Neural cell (in vitro differentiated cells): Measurements from ENCODE around the gene VWA8. TPM values are rescaled to one million over a fixed set of nuclear protein-coding genes. Genes with fewer than 3 reads are reported as not detected.
"Not testable (repeated sequence)": the region's sequence is repeated elsewhere in the genome, so short reads cannot be mapped to it uniquely, and the experiment has no call there.

Experiments used
- H2AFZ ChIP-seq: fragments of 200-600, 300-800 bp; sonication (generic), shearing (Covaris generic); 2 replicates; pipeline ENCODE4 v1.6.0; 2014; ENCODE audit warnings: low read depth, mild to moderate bottlenecking, antibody characterized with exemption, low read length, moderate library complexity
- H3F3A ChIP-seq: fragments of 200-600 bp; shearing (Covaris generic); 2 replicates; pipeline ENCODE4 v1.6.1; 2016; ENCODE audit warnings: mild to moderate bottlenecking, moderate library complexity, mixed read lengths, antibody characterized with exemption, low read length; ENCODE audit not compliant: insufficient read depth, poor library complexity, severe bottlenecking
- H3K27ac ChIP-seq: fragments of 200-600, 300-800 bp; sonication (generic), shearing (Covaris generic); 2 replicates; pipeline ENCODE4 v1.5.1; 2014; ENCODE audit warnings: mild to moderate bottlenecking, low read length, moderate library complexity
- H3K27me3 ChIP-seq: fragments of 300-800, 200-600 bp; sonication (generic), shearing (Covaris generic); 2 replicates; pipeline ENCODE4 v1.6.0; 2014; ENCODE audit warnings: mild to moderate bottlenecking, low read depth, low read length, moderate library complexity; ENCODE audit not compliant: insufficient read depth
- H3K36me3 ChIP-seq: fragments of 300-800, 200-600 bp; sonication (generic), shearing (Covaris generic); 2 replicates; pipeline ENCODE4 v1.5.1; 2014; ENCODE audit warnings: mild to moderate bottlenecking, antibody characterized with exemption, low read length, moderate library complexity; ENCODE audit not compliant: insufficient read depth
- H3K4me2 ChIP-seq: fragments of 300-800, 200-600 bp; sonication (generic), shearing (Covaris generic); 2 replicates; pipeline ENCODE4 v1.6.0; 2014; ENCODE audit warnings: mild to moderate bottlenecking, low read length
- H3K4me3 ChIP-seq: fragments of 300-800, 200-600 bp; sonication (generic), shearing (Covaris generic); 2 replicates; pipeline ENCODE4 v1.5.1; 2014; ENCODE audit warnings: mild to moderate bottlenecking, low read length, moderate library complexity
- H3K79me2 ChIP-seq: fragments of 200-600 bp; shearing (Covaris generic); replicated peaks from 2 replicates; pipeline ENCODE4 v1.6.0; 2014; ENCODE audit warnings: mild to moderate bottlenecking, low read length, moderate library complexity; ENCODE audit not compliant: insufficient read depth
- H3K9ac ChIP-seq: fragments of 300-800, 200-600 bp; sonication (generic), shearing (Covaris generic); 2 replicates; pipeline ENCODE4 v1.6.1; 2016; ENCODE audit warnings: mild to moderate bottlenecking, low read length, mixed read lengths
- H3K9me2 ChIP-seq: fragments of 200-600 bp; shearing (Covaris generic); 2 replicates; pipeline ENCODE4 v1.6.1; 2016; ENCODE audit warnings: mild to moderate bottlenecking, low read length, mixed read lengths; ENCODE audit not compliant: insufficient read depth
- H3K9me3 ChIP-seq: fragments of 200-600, 300-800 bp; sonication (generic), shearing (Covaris generic); 2 replicates; pipeline ENCODE4 v1.6.1; 2016; ENCODE audit warnings: mild to moderate bottlenecking, mixed run types, low read length, moderate library complexity, mixed read lengths
- H4K20me1 ChIP-seq: fragments of 200-600 bp; shearing (Covaris generic); 2 replicates; pipeline ENCODE4 v1.6.1; 2016; ENCODE audit warnings: mild to moderate bottlenecking, mixed run types; ENCODE audit not compliant: insufficient read depth
- EP300 ChIP-seq: fragments of 450-650 bp; conservative IDR thresholded peaks from 2 replicates; pipeline ENCODE4 v1.6.1; 2014; ENCODE audit warnings: antibody characterized with exemption, mild to moderate bottlenecking, moderate library complexity; ENCODE audit not compliant: poor library complexity, severe bottlenecking
- EZH2 ChIP-seq: fragments of 200-600, 300-800 bp; shearing (Covaris generic), sonication (generic); IDR thresholded peaks from 2 replicates; pipeline ENCODE4 v1.6.1; 2014; ENCODE audit warnings: antibody characterized with exemption, low read length, borderline replicate concordance, mild to moderate bottlenecking; ENCODE audit not compliant: insufficient read depth, poor library complexity, severe bottlenecking
- MXI1 ChIP-seq: fragments of 450-650 bp; conservative IDR thresholded peaks from 2 replicates; pipeline ENCODE4 v1.6.1; 2014; ENCODE audit warnings: antibody characterized with exemption, mild to moderate bottlenecking; ENCODE audit not compliant: poor library complexity, severe bottlenecking
- POLR2AphosphoS5 ChIP-seq: IDR thresholded peaks from 2 replicates; pipeline ENCODE4 v1.6.1; 2012
- RAD21 ChIP-seq: fragments of 450-650 bp; conservative IDR thresholded peaks from 2 replicates; pipeline ENCODE4 v1.6.1; 2014; ENCODE audit warnings: antibody characterized with exemption, mild to moderate bottlenecking, moderate library complexity
- SMC3 ChIP-seq: fragments of 450-650 bp; conservative IDR thresholded peaks from 2 replicates; pipeline ENCODE4 v1.6.1; 2014; ENCODE audit warnings: antibody characterized with exemption, mild to moderate bottlenecking, moderate library complexity; ENCODE audit not compliant: poor library complexity
- TAF1 ChIP-seq: IDR thresholded peaks from 2 replicates; pipeline ENCODE4 v1.6.1; 2012; ENCODE audit warnings: low read depth
- polyA plus RNA-seq: library from polyadenylated mRNA; depleted of rRNA; stranded (reverse); fragments of >200 nt; gene quantifications from 2 replicates; pipeline ENCODE4 v1.2.3, GENCODE V29; 2014
- TF ChIP-seq, protein P1 (sequence below): fragments of 450-650 bp; IDR thresholded peaks from 2 replicates; pipeline ENCODE4 v1.5.1; 2014; ENCODE audit warnings: antibody characterized with exemption, mild to moderate bottlenecking, moderate library complexity; ENCODE audit not compliant: poor library complexity, severe bottlenecking
- TF ChIP-seq, protein P2 (sequence below): IDR thresholded peaks from 2 replicates; pipeline ENCODE4 v1.6.1; 2012; ENCODE audit warnings: borderline replicate concordance

VWA8 gene
- polyA plus RNA-seq, 1 donor from 2014 or later = 3.6 TPM

DNA sequence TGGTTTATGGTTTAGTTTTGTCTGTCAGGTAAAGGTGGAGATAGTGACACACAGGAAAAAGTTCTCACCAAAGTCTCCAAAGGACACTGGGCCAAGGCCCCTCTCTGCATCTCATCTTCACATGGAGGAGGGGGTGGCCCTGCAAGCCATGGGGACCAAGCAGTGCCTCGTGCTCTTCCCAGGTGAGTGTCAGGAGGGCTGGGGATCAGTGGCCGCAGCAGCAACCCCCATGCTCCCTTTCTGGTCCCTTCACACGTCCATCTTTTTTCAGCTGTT is 415.5 kb downstream of the VWA8 start:
- H3F3A ChIP-seq = no peaks in the 10 kb centered on the region
- H3K36me3 ChIP-seq = no peaks in the 10 kb centered on the region
- H3K9me3 ChIP-seq = no peaks in the 10 kb centered on the region
- H3K79me2 ChIP-seq = no peaks in the 10 kb centered on the region
- no peaks in the 10 kb centered on the region for H3K9me2 ChIP-seq
- no peaks in the 10 kb centered on the region for H4K20me1 ChIP-seq
- no peak overlapping the region for H3K27ac ChIP-seq
- no peak overlapping the region for H3K9ac ChIP-seq
- TF ChIP-seq, protein P1, sequence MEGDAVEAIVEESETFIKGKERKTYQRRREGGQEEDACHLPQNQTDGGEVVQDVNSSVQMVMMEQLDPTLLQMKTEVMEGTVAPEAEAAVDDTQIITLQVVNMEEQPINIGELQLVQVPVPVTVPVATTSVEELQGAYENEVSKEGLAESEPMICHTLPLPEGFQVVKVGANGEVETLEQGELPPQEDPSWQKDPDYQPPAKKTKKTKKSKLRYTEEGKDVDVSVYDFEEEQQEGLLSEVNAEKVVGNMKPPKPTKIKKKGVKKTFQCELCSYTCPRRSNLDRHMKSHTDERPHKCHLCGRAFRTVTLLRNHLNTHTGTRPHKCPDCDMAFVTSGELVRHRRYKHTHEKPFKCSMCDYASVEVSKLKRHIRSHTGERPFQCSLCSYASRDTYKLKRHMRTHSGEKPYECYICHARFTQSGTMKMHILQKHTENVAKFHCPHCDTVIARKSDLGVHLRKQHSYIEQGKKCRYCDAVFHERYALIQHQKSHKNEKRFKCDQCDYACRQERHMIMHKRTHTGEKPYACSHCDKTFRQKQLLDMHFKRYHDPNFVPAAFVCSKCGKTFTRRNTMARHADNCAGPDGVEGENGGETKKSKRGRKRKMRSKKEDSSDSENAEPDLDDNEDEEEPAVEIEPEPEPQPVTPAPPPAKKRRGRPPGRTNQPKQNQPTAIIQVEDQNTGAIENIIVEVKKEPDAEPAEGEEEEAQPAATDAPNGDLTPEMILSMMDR = no peak
- TF ChIP-seq EZH2 = no peak
- no peak for TF ChIP-seq MXI1
- no peak for TF ChIP-seq SMC3
- no peak for TF ChIP-seq RAD21
- no peak for TF ChIP-seq TAF1
- no peak for TF ChIP-seq POLR2AphosphoS5
- H3K4me2 ChIP-seq = no peak overlapping the region
- H2AFZ ChIP-seq = no peak overlapping the region
- H3K4me3 ChIP-seq = no peak overlapping the region
- H3K27me3 ChIP-seq = no peaks in the 10 kb centered on the region

- Histone ChIP-seq H3F3A (no peaks in the 10 kb centered on the region), H3K27me3 (no peaks in the 10 kb centered on the region), H3K4me2 (no peak overlapping the region)
Measured at GRCh38 chr13:41543664-41544300, 417.1 kb downstream of the VWA8 start.

DNA sequence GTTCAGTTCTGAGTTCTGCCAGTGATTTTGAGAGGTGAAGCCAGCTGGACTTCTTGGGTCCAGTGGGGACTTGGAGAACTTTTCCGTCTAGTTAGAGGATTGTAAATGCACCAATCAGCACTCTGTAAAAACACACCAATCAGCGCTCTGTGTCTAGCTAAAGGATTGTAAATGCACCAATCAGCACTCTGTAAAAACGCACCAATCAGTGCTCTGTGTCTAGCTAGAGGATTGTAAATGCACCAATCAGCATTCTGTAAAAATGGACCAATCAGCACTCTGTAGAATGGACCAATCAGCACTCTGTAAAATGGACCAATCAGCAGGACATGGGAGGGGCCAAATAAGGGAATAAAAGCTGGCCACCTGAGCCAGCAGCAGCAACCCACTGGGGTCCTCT is 418.1 kb downstream of the VWA8 start:
- H2AFZ ChIP-seq, H4K20me1 ChIP-seq, H3K9me3 ChIP-seq, H3K27ac ChIP-seq, H3K79me2 ChIP-seq, H3K9ac ChIP-seq, H3F3A ChIP-seq, H3K4me2 ChIP-seq, H3K9me2 ChIP-seq, H3K36me3 ChIP-seq, H3K4me3 ChIP-seq, H3K27me3 ChIP-seq: not testable (repeated sequence)

More at GRCh38 chr13:41543664-41544300, 417.1 kb downstream of the VWA8 start:
- H3K36me3 ChIP-seq = no peaks in the 10 kb centered on the region
- H3K9ac ChIP-seq = no peak overlapping the region
- H3K9me3 ChIP-seq = no peaks in the 10 kb centered on the region
- no peaks in the 10 kb centered on the region for H3K79me2 ChIP-seq
- no peaks in the 10 kb centered on the region for H4K20me1 ChIP-seq
- no peak overlapping the region for H3K4me3 ChIP-seq
- no peak for TF ChIP-seq EZH2
- no peak for TF ChIP-seq SMC3
- TF ChIP-seq MXI1 = no peak
- TF ChIP-seq, protein P2, sequence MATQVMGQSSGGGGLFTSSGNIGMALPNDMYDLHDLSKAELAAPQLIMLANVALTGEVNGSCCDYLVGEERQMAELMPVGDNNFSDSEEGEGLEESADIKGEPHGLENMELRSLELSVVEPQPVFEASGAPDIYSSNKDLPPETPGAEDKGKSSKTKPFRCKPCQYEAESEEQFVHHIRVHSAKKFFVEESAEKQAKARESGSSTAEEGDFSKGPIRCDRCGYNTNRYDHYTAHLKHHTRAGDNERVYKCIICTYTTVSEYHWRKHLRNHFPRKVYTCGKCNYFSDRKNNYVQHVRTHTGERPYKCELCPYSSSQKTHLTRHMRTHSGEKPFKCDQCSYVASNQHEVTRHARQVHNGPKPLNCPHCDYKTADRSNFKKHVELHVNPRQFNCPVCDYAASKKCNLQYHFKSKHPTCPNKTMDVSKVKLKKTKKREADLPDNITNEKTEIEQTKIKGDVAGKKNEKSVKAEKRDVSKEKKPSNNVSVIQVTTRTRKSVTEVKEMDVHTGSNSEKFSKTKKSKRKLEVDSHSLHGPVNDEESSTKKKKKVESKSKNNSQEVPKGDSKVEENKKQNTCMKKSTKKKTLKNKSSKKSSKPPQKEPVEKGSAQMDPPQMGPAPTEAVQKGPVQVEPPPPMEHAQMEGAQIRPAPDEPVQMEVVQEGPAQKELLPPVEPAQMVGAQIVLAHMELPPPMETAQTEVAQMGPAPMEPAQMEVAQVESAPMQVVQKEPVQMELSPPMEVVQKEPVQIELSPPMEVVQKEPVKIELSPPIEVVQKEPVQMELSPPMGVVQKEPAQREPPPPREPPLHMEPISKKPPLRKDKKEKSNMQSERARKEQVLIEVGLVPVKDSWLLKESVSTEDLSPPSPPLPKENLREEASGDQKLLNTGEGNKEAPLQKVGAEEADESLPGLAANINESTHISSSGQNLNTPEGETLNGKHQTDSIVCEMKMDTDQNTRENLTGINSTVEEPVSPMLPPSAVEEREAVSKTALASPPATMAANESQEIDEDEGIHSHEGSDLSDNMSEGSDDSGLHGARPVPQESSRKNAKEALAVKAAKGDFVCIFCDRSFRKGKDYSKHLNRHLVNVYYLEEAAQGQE = no peak
- TF ChIP-seq, protein P1 = no peak
- TF ChIP-seq EP300 = no peak
- TF ChIP-seq TAF1 = no peak
- TF ChIP-seq POLR2AphosphoS5 = no peak
- TF ChIP-seq RAD21 = no peak
- no peaks in the 10 kb centered on the region for H3K9me2 ChIP-seq
- no peak overlapping the region for H2AFZ ChIP-seq
- H3K27ac ChIP-seq = no peak overlapping the region
